DMS53 (cell line): Measurements from ENCODE around the gene BICRAL.
"Not testable (repeated sequence)": the region's sequence is repeated elsewhere in the genome, so short reads cannot be mapped to it uniquely, and the experiment has no call there.

Experiments
- DNase-seq: peaks from one replicate; lab custom pipeline; 2025; lab: John Stamatoyannopoulos, UW

The BICRAL gene

GRCh38 chr6:42896178-42896719, 114.4 kb downstream of the BICRAL start:
- no peak for DNase-seq

- peak; percentile 82 for DNase-seq
Measured at GRCh38 chr6:42898891-42899361, 117.1 kb downstream of the BICRAL start.

GRCh38 chr6:42899871-42900270, 118.0 kb downstream of the BICRAL start:
- DNase-seq, result no peak

GRCh38 chr6:42901538-42901957, 119.7 kb downstream of the BICRAL start:
- DNase-seq, result peak; percentile 91

GRCh38 chr6:42902429-42903263, 120.8 kb downstream of the BICRAL start:
- not testable (repeated sequence) for DNase-seq

- DNase-seq, result no peak
Measured at GRCh38 chr6:42904467-42904866, 122.6 kb downstream of the BICRAL start.

- no peak for DNase-seq
Measured at GRCh38 chr6:42907336-42907735, 125.5 kb downstream of the BICRAL start.

GRCh38 chr6:42909835-42910234, 128.0 kb downstream of the BICRAL start:
- no peak for DNase-seq

- DNase-seq, result peak; percentile 79
Measured at GRCh38 chr6:42911171-42912021, 129.5 kb downstream of the BICRAL start.

- DNase-seq, result no peak
Measured at GRCh38 chr6:42914546-42914945, 132.7 kb downstream of the BICRAL start.

- no peak for DNase-seq
Measured at GRCh38 chr6:42915732-42916131, 133.9 kb downstream of the BICRAL start, which contains the start of gene PTCRA. TSS of gene PTCRA (plus strand) at chr6:42916053. CDS start at chr6:42916070, 17 bp downstream.

- DNase-seq, result no peak
Measured at GRCh38 chr6:42916288-42916687, 134.4 kb downstream of the BICRAL start.
